SK-N-SH treated with all-trans-retinoic acid at 6 μM for 48 hours (cell line): ENCODE results near the gene NOL3.

ENCODE experiments used
- BACH2 ChIP-seq: fragments of 250-450 bp; sonication (Bioruptor Pico); IDR thresholded peaks from 2 replicates; pipeline ENCODE4 v1.9.0; 2021; ENCODE audit warnings: mild to moderate bottlenecking, borderline replicate concordance
- CSRNP3 ChIP-seq: fragments of 250-450 bp; sonication (Bioruptor Pico); IDR thresholded peaks from 2 replicates; pipeline ENCODE4 v1.5.1; 2021; ENCODE audit warnings: mild to moderate bottlenecking, moderate library complexity
- ZNF70 ChIP-seq: fragments of 450-650 bp; formaldehyde crosslinking; IDR thresholded peaks from 2 replicates; pipeline ENCODE4 v1.5.0; 2020; ENCODE audit warnings: mild to moderate bottlenecking, moderate library complexity

GRCh38 chr16:67170168-67170948 lies at the start of gene NOL3:
- no peak for TF ChIP-seq BACH2 (CRISPR knock-in tag)
- TF ChIP-seq ZNF70 (CRISPR knock-in tag) = no peak
- TF ChIP-seq CSRNP3 (CRISPR knock-in tag) = no peak
